Endothelial cell (in vitro differentiated cells): ENCODE data around the gene AKAP8. TPM values are rescaled to one million over a fixed set of nuclear protein-coding genes. Genes with fewer than 3 reads are reported as not detected.
A peak's percentile ranks its signal among the peaks of the same experiment; 100 is the strongest.

ENCODE experiments used
- DNase-seq: peaks from one replicate; pipeline ENCODE4 v3.0.0; 2021; ENCODE audit warnings: low spot score
- H3K27ac Mint-ChIP-seq: one replicate; pipeline ENCODE4 v1.8.0; 2021; ENCODE audit warnings: mixed read lengths, inconsistent platforms; ENCODE audit not compliant: unreplicated experiment
- H3K27me3 Mint-ChIP-seq: one replicate; pipeline ENCODE4 v1.8.0; 2021; ENCODE audit warnings: mild to moderate bottlenecking, moderate library complexity, mixed read lengths, inconsistent platforms; ENCODE audit not compliant: unreplicated experiment
- H3K36me3 Mint-ChIP-seq: one replicate; pipeline ENCODE4 v1.8.0; 2021; ENCODE audit warnings: mild to moderate bottlenecking, low read depth, mixed read lengths, inconsistent platforms; ENCODE audit not compliant: unreplicated experiment
- H3K4me1 Mint-ChIP-seq: one replicate; pipeline ENCODE4 v1.8.0; 2021; ENCODE audit warnings: mild to moderate bottlenecking, mixed read lengths, inconsistent platforms; ENCODE audit not compliant: unreplicated experiment
- H3K4me3 Mint-ChIP-seq: one replicate; pipeline ENCODE4 v1.8.0; 2021; ENCODE audit warnings: mild to moderate bottlenecking, mixed read lengths, inconsistent platforms; ENCODE audit not compliant: unreplicated experiment
- H3K9me3 Mint-ChIP-seq: one replicate; pipeline ENCODE4 v1.8.0; 2021; ENCODE audit warnings: mixed read lengths, inconsistent platforms; ENCODE audit not compliant: unreplicated experiment
- CTCF ChIP-seq: fragments of 200-600 bp; sonication (generic); IDR thresholded peaks from one replicate; pipeline ENCODE4 v1.5.0; 2021; ENCODE audit warnings: antibody characterized with exemption; ENCODE audit not compliant: unreplicated experiment
- total RNA-seq: library from RNA; stranded (reverse); fragmentation: NEBNext Ultra II Directional; extraction: Animal tissue kit (Norgen Biotek cat#: 25700); gene quantifications from one replicate; pipeline ENCODE4 v1.2.1, GENCODE V29; 2021; ENCODE audit not compliant: unreplicated experiment

Gene AKAP8
- total RNA-seq, 1 donor from 2014 or later: 36.5 TPM

- Mint-ChIP-seq H3K9me3 (no peaks in the 10 kb centered on the region), H3K27me3 (peaks cover 5% of the 10 kb centered on the region), H3K27ac (peak overlapping the region; percentile 25), H3K4me3 (peak overlapping the region; percentile 17), H3K4me1 (peaks cover 2% of the 10 kb centered on the region), H3K36me3 (peaks cover 29% of the 10 kb centered on the region)
- DNase-seq: no peak
- no peak for TF ChIP-seq CTCF
These were observed 24.7 kb upstream of the AKAP8 start for GRCh38 chr19:15404097-15404779.

GRCh38 chr19:15403151-15403531 is 23.6 kb upstream of the AKAP8 start:
- no peak for TF ChIP-seq CTCF
- Mint-ChIP-seq H3K27ac (no peak overlapping the region), H3K9me3 (no peaks in the 10 kb centered on the region), H3K27me3 (peaks cover 5% of the 10 kb centered on the region), H3K36me3 (peaks cover 26% of the 10 kb centered on the region), H3K4me3 (no peak overlapping the region), H3K4me1 (peaks cover 2% of the 10 kb centered on the region)
- DNase-seq: no peak

DNA sequence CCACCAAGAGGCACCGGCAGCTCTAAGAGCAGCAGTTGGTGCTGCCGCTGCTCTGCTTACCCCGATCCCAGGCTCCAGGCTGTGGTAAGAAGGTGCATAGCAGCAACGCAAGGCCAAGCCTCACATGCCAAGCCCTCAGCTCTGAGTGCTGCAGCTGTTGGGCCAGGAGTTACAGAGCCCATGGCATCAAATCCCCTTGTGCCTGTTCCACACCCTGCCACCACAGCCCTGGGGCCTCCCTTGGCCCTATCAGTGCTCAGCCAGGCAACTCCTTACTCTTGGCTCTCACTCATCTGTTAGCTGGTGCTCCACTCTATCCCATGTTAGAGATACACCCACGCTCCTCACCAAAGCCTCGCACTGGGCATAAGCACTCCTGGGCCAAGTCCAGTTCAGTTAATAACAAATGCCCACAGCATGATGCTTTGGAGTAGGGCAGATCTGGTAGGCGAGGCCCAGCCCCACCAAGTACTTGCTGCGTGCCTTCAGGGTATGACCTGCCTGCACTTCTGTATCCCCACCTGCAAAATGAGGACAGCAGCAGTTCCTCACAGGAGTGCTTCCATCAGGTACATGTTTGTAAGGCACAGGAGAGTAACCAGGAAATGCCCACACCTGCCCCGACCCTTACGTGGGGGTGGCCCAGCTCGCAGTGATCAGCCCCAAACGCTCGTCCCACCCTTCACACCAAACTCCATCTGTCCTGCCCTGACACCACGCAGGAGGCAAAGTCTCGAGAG is 23.0 kb upstream of the AKAP8 start:
- H3K9me3 Mint-ChIP-seq: no peaks in the 10 kb centered on the region
- peaks cover 9% of the 10 kb centered on the region for H3K27me3 Mint-ChIP-seq
- no peak for TF ChIP-seq CTCF
- H3K4me3 Mint-ChIP-seq: no peak overlapping the region
- no peak overlapping the region for H3K27ac Mint-ChIP-seq
- H3K36me3 Mint-ChIP-seq: peaks cover 32% of the 10 kb centered on the region
- DNase-seq: no peak
- peaks cover 2% of the 10 kb centered on the region for H3K4me1 Mint-ChIP-seq

DNA sequence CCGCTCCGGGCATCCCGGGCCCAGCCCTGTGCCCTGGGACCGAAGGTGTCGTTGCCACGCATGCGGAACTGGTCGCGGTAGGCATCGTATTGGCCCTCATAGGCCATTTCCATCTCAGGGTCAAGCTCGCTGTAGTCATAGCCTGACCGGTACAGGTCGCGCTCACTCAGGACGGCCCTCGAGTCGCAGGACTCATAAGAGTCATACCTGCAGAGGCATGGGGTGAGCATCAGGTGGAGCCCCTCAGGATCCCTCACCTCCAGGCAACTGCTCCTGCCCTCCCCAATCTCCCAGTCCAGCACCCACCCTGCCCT is 21.8 kb upstream of the AKAP8 start:
- no peak for DNase-seq
- Mint-ChIP-seq H3K9me3 (no peaks in the 10 kb centered on the region), H3K36me3 (peaks cover 44% of the 10 kb centered on the region), H3K4me1 (peaks cover 2% of the 10 kb centered on the region), H3K27ac (no peak overlapping the region), H3K4me3 (no peak overlapping the region), H3K27me3 (peaks cover 13% of the 10 kb centered on the region)
- no peak for TF ChIP-seq CTCF
